GM18498 (cell line): ENCODE measurements around the gene CNTNAP2.

Source experiments
- ATAC-seq: cut with Tn5 transposase; IDR thresholded peaks from one replicate; pipeline ENCODE4 v1.9.1; 2021; ENCODE audit warnings: mild to moderate bottlenecking, moderate library complexity; ENCODE audit not compliant: unreplicated experiment

The CNTNAP2 gene

DNA sequence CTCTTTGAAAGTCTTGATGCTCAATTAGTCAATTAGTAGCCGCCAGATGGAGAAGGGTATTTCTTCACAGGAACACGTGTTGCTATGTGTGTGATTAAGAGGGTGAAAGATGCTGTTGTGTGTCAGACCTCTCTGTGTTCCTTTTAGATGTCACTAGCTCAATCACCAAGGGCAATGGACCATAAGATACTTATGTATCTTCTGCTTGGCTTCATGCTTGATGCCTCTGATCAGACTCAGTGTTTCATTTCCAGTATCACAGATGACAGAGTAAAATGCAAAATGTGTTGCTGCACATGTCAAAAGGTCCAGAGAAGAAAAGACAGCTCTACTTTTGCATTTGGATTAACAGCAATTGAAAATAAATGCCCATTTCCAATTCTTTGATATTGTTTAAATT, 865.9 kb downstream of the CNTNAP2 start:
- ATAC-seq = no peak

DNA sequence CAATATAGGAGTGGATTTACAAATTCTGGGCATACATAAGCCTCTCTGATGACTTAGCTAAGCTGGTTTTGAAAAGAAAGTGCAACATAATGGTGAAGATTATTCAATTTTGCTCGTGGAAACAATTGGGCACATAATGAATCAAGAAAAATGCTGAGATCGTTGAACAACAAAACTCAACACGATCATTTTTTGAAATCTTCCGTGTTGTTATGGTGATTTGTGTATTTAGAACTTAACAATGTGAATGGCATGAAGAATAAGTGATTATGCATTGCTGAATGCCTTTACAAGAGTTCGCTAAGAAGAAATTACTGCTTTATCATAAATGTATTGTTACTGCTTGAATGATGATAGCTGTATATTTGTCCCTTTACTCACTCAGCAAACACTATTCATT, 875.0 kb downstream of the CNTNAP2 start:
- no peak for ATAC-seq

DNA sequence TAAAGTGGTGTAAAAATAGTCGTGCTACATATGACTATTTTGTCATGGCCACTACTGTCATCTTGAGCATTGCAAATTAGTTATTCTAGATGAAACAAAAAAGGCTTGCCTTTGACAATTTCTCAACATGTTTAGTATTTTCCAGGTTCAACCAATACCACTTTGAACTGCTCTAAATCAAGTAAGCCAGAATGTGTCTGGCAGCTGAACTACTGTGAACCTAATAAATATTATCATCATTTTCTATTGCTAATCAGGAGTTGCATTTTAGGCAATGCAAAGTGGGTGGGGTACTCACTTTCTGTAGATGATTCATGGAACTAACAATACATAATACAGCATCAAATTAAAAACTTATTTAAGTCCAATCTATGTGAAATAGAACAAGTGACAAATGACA, 877.2 kb downstream of the CNTNAP2 start:
- ATAC-seq = no peak

DNA sequence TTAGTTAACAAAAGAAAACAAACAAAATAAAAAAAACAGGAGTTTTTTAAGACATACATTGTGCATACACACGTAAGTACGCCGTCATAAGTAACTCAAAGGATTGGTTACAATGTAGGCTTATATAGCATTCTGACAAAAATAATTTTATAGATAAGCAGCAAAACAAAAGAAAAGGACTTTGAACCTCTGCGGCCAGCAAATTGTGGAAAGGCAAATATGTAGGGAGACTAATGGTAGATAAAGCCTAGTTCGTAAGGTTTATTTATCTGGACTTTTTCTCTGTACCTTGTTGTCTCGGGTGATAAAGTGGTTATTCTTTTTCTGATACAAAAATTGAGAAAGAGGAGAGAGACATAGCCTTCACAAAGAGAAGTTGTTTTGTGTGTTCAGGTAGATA, 891.9 kb downstream of the CNTNAP2 start:
- ATAC-seq = no peak

DNA sequence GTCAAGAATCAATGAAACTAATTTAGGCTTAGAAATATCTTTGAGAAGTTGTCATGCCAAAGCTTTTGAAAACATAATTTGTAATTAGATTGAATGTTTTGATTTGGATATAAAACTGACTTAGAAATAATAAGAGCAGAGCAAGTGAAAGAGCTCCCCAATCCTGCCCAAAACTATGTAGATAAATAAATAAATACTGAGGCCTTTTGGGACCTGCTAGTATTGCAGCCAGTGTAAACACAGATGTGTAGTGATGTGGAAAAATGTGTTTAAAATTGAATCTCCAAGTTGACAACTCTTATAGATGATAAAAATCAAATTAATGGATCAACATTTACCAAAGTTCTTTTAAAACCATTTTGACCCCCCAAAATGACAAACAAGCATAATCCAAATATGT, 896.1 kb downstream of the CNTNAP2 start:
- no peak for ATAC-seq

DNA sequence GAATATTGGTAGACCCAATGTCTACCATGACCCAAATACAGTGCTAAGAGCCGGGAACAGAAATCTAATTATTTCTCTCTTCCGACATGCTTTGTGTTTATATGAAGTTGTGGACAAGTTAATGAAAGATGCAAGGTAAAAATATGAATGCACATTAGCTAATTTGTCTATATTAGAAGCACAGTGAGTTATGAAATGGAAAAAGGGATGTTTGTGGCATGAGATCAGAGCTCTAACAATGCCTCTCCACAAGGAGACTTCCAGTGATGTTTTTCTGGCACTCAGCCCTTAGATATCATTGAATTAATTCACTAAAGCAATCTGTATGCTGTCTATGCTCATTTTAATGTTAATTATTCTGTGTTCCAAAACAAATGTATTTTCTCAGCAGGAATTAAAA, 897.2 kb downstream of the CNTNAP2 start:
- no peak for ATAC-seq

DNA sequence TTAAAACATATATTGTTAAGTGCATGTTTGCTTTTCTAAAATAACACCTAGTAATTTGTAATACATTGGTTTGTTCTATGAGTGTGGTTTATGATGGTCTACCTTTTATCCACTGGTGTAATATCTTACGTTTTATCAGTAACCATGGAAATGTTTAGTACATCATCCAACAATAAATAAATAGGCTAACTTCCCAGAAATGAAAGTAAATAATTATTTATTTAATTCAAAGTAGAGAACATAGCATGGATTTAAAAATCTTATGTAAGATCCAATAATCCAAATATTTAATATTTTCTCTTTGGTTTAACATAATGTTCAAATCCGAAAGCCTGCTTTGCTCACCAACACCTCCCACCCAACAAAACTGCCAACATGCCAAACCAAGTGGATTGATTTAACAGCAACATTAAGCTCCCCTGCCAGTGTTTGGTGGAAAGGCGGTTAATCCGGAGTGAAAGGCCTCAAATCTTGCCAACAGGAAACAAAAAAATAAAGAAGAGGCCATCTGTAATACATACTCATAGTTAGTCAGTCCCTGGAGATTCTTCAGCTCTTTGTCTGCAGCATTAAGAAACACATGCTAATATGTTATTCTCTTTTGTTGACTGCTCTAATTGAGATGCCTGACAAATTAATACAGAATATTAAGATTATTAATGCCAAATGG, 897.8 kb downstream of the CNTNAP2 start:
- no peak for ATAC-seq

DNA sequence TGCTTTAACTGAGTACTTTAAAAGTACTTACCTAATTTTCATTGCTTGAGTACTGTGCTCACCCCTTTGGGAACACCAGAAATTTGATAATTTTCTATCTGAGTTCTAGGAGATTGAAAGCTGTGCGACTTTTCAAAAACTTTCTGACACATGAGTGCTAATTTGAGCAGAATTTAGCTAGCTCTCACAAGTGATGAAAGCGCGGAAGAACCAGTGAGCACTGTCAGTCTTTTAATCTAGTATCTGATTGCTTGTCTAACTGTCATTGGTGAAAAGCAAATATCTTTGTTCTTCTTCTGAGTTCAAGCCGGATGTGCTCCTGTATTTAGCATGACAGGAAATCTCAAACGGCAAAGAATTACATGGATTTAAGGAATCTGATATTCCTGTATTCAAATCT, 899.4 kb downstream of the CNTNAP2 start:
- no peak for ATAC-seq

DNA sequence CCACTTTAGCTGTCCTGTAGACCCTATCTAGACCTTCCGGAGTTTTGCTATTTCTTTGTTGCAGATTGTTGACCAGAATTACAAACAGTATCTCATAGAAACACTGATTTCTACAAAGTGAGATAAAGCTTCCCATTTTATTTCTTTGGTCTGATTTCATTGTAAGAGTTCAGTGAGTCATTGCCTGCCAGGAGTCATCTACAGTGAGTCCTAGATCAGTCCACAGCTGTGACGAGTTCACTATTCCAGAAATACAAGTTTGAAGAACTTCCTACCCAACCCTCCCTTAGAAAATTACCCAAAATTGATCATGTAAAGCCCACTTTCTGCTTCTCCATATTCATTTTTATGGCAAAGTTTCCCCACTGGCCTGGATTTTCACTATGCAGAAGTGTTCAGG, 905.5 kb downstream of the CNTNAP2 start:
- no peak for ATAC-seq

DNA sequence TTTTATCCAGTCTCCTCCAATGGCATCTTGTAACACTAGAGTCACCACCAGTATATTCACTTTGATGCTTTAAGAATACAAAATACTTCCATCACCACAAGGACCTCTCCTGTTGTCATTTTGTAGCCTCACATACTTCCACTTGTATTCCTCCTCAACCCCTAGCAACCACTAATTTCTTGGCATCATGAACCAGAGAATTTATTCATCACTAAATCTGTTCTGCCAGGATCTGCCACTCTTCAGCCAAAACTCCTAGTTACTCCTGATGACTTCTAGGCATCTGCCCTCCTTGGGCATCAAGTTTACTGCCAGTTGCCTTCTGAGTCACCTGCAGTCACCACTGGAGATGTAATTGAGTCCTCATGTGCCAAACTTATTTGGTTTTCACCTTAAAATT, 906.8 kb downstream of the CNTNAP2 start:
- no peak for ATAC-seq

DNA sequence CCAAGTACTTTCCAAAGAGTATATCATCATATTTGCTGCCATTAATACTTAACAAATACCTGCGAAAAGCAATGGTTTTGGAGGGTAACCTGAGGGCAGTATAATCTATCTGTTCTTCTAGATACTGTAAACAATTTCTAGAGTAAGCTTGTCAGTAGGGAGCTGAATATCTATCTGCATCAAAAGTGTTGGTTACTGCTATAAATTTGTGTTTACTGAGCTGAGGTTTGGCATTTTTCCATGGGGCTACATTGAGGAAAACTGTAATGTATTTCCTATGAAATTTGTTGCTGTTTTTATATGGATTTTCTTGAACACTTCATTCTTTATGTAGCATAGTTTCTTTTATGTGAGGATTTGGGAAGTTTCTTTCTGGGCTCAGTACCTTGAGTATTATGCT, 913.4 kb downstream of the CNTNAP2 start:
- ATAC-seq = no peak

DNA sequence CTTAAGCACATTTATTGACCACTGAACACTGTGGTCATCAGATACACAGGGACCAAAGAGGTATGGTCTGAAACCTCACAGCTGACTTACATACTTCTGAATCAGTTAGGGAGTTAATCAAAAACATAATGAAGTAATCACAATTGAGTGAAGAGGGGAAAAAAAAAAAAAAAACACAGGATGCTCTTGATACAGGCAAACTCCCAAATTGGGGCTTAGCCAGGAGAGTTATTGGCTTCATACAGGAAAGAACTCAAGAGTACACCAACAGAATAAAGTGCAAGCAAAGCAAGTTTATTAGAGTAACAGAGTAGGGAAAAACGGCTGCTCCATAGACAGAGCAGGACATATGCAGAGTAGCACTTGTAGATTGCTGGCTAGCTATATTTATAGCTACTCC, 917.0 kb downstream of the CNTNAP2 start:
- ATAC-seq = no peak

DNA sequence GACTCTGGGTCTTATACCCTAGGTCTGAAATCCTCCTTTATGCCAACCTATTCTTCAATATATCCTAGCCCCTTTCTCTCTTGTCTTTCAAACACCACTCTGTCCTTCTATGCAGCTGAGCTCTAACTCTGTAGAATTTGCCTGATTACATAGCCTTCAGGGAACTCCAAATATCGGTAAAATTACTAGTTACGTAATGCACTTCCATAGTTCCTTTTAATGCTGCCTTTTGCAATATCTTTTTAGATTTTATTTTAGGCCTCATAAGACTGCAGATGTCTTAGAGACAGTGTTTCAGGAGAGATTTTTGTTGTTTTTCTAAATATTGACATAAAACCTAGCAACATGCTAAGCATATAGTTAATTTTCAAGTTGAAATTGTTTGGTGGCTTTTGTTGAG, 924.8 kb downstream of the CNTNAP2 start:
- no peak for ATAC-seq

DNA sequence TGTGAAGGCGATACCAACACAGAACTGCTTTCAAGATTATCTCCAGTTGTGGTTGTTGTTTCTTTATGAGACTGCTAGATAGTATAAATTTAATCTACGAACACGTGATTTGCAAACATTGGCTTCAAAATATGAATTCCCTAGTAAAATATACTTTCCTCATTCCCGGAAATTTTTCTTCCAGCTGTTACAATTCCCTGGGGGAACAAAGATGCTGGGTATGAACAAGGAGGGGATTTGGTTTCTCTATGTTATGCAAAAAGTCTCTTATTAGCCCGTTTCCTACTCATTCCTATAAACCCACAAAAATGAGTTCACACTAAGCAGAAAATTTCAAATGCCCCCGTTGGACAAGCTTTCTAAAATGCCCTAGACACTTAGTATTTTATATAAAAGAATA, 928.3 kb downstream of the CNTNAP2 start:
- ATAC-seq = no peak

DNA sequence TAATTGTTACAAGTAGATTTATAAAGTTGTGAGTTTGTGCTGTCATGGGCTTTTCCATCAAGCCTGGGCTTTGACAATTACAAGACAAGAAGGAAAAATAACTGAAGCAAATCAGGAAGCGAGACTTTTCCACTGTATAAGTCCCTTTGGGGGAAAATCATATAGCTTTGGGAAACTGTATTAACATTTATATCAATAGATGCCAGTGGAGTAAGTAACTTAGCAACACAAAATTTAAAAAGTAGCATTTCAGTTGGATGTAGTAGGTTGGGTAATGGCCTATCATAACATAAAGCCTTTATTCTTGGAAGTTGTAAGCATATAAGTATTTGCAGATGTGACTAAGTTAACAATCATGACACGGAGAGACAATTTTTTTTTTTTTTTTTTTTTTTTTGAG, 931.1 kb downstream of the CNTNAP2 start:
- no peak for ATAC-seq

DNA sequence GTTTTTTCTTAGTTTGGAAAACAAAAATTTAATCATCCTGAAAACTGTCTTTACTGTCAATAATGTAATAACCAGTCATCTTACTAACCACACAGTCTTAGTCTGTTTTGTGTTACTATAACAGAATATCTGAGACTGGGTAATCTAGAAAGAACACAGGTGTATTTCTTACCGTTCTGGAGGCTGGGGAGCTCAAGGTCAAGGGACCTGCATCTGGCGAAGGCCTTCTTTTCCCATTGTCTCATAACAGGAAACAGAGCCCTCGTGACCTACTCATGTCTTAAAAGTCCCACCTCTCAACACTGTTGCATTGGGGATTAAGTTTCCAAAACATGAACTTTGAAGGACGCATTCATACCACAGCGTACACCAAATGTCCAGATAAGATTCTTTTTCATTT, 932.3 kb downstream of the CNTNAP2 start:
- ATAC-seq = no peak

DNA sequence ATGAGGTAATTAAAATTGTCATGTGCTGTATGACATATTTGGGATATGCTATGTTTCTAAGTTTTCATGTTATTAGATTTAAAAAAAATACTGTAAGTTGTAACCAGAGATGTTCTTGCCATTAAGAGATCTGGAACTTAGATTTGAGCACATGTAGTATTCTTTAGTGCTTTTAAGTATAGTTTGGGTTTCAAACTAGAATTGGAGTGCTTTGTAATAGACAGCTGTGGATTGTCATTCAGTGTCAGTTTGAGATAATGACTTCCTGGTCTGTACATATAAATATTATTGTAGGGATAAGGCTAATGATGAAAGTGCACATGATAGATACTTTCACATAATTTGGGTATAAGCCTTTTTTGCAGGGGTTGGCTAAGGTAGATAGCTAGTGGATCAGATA, 936.2 kb downstream of the CNTNAP2 start:
- ATAC-seq = no peak

DNA sequence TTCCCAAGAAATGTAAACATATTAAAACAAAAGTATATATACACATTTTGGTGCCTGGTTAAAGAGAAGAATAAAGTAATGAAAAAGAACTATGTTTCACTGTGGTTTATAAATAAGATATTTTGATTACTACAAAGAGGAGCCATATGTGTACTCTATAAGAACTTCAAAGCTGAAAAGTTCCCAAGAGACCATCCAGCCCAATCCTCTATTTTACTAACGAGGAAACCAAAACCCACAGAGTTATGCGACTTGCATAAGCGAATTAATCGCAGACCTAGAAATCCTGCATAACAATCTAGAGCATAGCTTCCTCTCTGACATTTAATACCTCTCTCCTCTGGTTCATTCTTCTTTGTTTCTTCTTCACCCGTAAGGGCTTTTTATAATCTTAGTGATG, 937.1 kb downstream of the CNTNAP2 start:
- no peak for ATAC-seq

DNA sequence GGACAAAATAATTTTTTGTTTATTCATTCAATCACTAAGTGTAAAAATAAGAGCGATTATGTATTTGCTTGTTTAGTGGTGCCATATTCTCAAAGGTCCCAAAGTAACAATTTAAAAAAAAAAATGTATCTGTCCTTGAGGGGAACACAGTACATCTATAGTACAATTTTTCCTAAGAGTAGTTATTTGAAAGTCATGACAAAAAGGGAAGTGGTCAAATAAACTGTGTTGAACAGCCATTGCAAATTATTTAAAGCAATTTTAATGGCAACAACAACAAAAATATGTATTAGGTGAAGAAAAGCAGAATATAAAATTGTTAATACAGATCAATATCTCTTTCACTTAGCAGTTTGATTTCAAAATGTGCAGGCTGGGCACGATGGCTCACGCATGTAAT, 943.5 kb downstream of the CNTNAP2 start:
- no peak for ATAC-seq

DNA sequence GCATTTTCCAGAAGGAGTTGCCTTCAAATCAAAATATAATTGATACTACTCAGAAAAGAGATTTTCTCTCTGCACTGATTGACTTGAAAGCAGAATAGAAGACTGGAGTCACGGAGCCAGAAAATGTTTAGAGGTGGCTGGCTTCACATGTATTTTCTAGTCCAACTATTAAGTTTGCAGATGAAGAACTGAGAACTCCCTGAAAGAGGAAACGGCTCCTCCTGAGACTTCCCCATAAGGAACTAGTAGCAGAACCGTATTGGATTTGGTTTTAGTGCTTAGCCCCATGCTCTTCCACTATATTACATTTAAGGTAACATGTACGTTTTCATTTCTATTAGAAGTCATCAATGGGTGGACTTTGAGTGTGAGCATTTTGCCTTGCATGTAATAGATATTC, 946.3 kb downstream of the CNTNAP2 start:
- ATAC-seq = no peak

DNA sequence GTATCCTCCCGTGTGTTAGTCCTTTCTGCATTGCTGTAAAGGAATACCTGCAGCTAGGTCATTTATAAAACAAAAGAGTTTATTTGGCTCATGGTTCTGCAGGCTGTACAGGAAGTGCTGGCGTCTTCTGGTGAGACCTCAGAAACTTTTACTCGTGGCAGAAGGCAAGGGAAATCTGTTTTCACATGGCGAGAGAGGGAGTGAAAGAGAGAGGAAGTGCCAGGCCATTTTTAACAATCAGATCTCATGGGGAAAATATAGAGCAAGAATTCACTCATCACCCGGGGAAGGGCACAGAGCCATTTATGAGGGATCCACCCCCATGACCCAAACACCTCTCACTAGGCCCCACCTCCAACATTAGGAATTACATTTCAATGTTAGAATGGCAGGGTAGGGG, 952.2 kb downstream of the CNTNAP2 start:
- no peak for ATAC-seq

DNA sequence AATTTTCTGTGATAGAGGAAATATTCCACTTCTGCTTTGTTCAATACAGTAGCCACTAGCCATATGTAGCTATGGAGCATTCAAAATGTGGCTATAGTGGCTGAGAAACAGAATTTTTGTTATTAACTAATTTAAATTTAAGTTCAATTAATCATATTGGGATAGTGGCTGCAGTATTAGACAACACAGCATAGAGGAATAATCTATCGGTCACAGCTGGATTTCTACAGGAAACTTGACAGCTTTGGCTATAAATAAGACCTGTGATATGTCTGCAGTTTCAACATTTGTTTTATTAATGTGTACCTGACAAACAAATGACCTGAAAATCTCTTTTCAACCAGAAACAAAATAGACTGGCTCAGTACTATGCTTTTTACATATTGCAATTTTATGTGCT, 953.2 kb downstream of the CNTNAP2 start:
- ATAC-seq = no peak

DNA sequence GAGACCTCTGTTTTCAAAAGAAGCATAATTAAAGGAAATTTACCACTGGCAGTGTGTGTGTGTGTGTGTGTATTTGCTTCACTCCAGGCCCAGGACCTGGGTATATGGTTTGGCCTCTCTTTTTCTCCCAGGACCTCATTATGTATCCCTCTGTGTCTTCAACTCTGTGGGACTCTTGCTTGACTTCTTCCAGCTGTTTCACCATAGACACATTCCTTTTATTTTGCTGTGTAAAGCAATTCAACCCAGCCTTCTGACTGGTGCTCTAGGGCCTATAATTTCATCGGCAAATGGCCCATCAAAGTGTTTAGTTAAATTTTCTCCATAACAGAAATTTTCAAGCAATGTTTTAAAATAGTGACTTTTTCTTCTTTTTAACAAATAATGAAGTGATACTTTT, 954.3 kb downstream of the CNTNAP2 start:
- ATAC-seq = no peak

DNA sequence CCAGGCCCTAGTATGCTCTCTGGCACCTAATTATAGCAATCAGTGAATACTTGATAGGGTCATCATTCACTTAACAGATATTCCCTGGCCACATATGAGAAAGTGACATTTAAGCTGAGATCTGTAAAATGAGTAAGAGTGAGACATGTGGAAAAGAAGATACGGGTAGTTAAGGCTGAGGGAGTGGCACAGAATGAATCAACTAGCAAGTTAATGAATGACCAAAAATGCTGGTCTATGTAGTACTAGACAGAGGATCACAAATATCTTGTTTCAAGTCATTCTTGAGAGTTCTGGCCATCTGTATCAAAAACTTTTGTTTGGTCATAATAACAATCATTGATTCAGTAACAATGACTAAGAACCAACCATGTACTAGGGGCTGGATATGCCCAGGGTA, 954.9 kb downstream of the CNTNAP2 start:
- ATAC-seq = no peak
